ENCODE results near the gene GALNTL6.

GALNTL6 gene

DNA sequence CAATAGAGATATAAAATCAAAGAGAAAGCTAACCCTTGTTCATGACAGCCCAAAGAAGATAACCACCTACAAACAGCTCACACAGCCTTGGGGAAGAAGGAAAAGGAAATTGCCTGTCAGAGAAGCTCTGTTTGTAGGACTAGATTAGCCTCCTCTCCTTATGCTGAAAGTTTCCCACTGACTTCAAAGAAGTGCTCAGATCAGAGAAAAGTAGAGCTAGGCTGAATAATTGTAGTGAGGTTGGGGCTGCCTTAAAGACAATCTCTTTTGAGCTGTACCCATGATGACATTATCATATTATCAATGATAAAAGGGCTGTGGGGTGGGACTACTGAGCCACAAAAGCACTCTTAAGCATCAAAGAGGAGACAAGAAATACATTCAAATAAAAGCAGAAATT is 1132.4 kb downstream of the GALNTL6 start:
- no peaks in the 10 kb centered on the region for H4K20me1 ChIP-seq (ENCODE audit: insufficient read depth, low read length, poor library complexity, severe bottlenecking)
- no peak overlapping the region for H2AFZ ChIP-seq (ENCODE audit: low read length)
- H3K4me1 ChIP-seq (ENCODE audit: insufficient read depth, low read length, poor library complexity, severe bottlenecking) = no peaks in the 10 kb centered on the region
- no peak overlapping the region for H3K9ac ChIP-seq (ENCODE audit: low read depth, low read length, poor library complexity, severe bottlenecking)
- no peaks in the 10 kb centered on the region for H3K9me3 ChIP-seq (ENCODE audit: insufficient read depth, low read depth, low read length)
- no peaks in the 10 kb centered on the region for H3K9me2 ChIP-seq (replicated peaks; ENCODE audit: low read depth, low read length)
- H3F3A ChIP-seq (ENCODE audit: low read depth) = no peaks in the 10 kb centered on the region
- TF ChIP-seq EZH2phosphoT487 (IDR thresholded peaks at IDR 0.05; ENCODE audit: borderline replicate concordance) = no peak
- TF ChIP-seq, protein P1, sequence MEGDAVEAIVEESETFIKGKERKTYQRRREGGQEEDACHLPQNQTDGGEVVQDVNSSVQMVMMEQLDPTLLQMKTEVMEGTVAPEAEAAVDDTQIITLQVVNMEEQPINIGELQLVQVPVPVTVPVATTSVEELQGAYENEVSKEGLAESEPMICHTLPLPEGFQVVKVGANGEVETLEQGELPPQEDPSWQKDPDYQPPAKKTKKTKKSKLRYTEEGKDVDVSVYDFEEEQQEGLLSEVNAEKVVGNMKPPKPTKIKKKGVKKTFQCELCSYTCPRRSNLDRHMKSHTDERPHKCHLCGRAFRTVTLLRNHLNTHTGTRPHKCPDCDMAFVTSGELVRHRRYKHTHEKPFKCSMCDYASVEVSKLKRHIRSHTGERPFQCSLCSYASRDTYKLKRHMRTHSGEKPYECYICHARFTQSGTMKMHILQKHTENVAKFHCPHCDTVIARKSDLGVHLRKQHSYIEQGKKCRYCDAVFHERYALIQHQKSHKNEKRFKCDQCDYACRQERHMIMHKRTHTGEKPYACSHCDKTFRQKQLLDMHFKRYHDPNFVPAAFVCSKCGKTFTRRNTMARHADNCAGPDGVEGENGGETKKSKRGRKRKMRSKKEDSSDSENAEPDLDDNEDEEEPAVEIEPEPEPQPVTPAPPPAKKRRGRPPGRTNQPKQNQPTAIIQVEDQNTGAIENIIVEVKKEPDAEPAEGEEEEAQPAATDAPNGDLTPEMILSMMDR (conservative IDR thresholded peaks at IDR 0.05; ENCODE audit: low read length) = no peak
- H3K79me2 ChIP-seq (ENCODE audit: insufficient read depth, low read length) = no peaks in the 10 kb centered on the region
- H3K4me3 ChIP-seq (ENCODE audit: low read length, poor library complexity, severe bottlenecking) = no peak overlapping the region
- H3K36me3 ChIP-seq (ENCODE audit: insufficient read depth, low read length) = no peaks in the 10 kb centered on the region
- no peak overlapping the region for H3K4me2 ChIP-seq (ENCODE audit: low read depth, low read length, poor library complexity, severe bottlenecking)
- H3K27me3 ChIP-seq (ENCODE audit: insufficient read depth, low read length, poor library complexity, severe bottlenecking) = no peaks in the 10 kb centered on the region

DNA sequence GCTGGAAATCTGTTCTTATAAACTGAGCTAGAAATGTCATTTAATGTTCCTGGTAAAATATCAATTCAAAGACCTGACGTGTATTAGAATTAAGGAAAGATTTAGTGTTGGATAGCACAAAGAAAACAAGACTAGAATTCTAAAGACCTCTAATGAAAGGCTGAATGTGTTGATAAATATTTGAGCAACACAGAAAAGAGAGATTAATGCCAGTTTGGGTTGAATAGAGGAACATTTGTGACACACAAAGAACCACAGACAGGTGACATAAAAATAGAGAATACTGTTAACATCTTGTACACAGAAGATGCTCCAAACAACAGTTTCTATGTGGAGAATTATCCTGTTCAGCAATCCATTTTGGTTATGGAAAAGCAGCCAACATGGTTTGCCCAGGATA is 1133.3 kb downstream of the GALNTL6 start:
- Histone ChIP-seq H3K4me3 (ENCODE audit: low read length, poor library complexity, severe bottlenecking) (no peak overlapping the region), H2AFZ (ENCODE audit: low read length) (no peak overlapping the region), H3K4me2 (ENCODE audit: low read depth, low read length, poor library complexity, severe bottlenecking) (no peak overlapping the region), H3K9me2 (replicated peaks; ENCODE audit: low read depth, low read length) (no peaks in the 10 kb centered on the region), H3K27me3 (ENCODE audit: insufficient read depth, low read length, poor library complexity, severe bottlenecking) (no peaks in the 10 kb centered on the region), H3K79me2 (ENCODE audit: insufficient read depth, low read length) (no peaks in the 10 kb centered on the region), H3K9me3 (ENCODE audit: insufficient read depth, low read depth, low read length) (no peaks in the 10 kb centered on the region), H3F3A (ENCODE audit: low read depth) (no peaks in the 10 kb centered on the region), H3K9ac (ENCODE audit: low read depth, low read length, poor library complexity, severe bottlenecking) (no peak overlapping the region), H4K20me1 (ENCODE audit: insufficient read depth, low read length, poor library complexity, severe bottlenecking) (no peaks in the 10 kb centered on the region), H3K36me3 (ENCODE audit: insufficient read depth, low read length) (no peaks in the 10 kb centered on the region), H3K4me1 (ENCODE audit: insufficient read depth, low read length, poor library complexity, severe bottlenecking) (no peaks in the 10 kb centered on the region)
- TF ChIP-seq, protein P1 (conservative IDR thresholded peaks at IDR 0.05; ENCODE audit: low read length) = no peak
- no peak for TF ChIP-seq EZH2phosphoT487 (IDR thresholded peaks at IDR 0.05; ENCODE audit: borderline replicate concordance)

DNA sequence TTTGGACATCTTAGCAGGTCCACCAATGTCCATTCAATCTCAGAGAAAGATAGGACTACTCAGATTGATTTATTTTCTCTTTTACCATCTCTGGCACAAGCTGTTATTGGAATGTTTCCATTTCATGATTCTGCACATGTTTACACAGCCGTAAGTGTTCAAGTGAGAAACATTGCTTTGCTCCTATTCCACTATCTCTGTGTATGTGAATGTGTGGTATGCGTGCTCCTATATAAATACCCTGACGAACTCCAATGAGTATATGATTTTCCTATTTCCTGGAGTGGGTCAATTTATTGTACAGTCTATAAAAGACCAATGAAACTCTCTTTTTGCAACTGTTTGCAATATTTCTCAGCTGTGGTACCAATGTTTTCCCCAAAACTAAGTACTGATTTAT is 1134.4 kb downstream of the GALNTL6 start:
- H3K79me2 ChIP-seq (ENCODE audit: insufficient read depth, low read length) = no peaks in the 10 kb centered on the region
- no peak overlapping the region for H2AFZ ChIP-seq (ENCODE audit: low read length)
- H4K20me1 ChIP-seq (ENCODE audit: insufficient read depth, low read length, poor library complexity, severe bottlenecking) = no peaks in the 10 kb centered on the region

More for the DNA sequence above, 1134.4 kb downstream of the GALNTL6 start:
- Histone ChIP-seq H3K4me2 (ENCODE audit: low read depth, low read length, poor library complexity, severe bottlenecking) (no peak overlapping the region), H3K36me3 (ENCODE audit: insufficient read depth, low read length) (no peaks in the 10 kb centered on the region), H3K9ac (ENCODE audit: low read depth, low read length, poor library complexity, severe bottlenecking) (no peak overlapping the region), H3K9me2 (replicated peaks; ENCODE audit: low read depth, low read length) (no peaks in the 10 kb centered on the region), H3K4me1 (ENCODE audit: insufficient read depth, low read length, poor library complexity, severe bottlenecking) (no peaks in the 10 kb centered on the region), H3F3A (ENCODE audit: low read depth) (no peaks in the 10 kb centered on the region), H3K9me3 (ENCODE audit: insufficient read depth, low read depth, low read length) (no peaks in the 10 kb centered on the region), H3K27me3 (ENCODE audit: insufficient read depth, low read length, poor library complexity, severe bottlenecking) (no peaks in the 10 kb centered on the region), H3K4me3 (ENCODE audit: low read length, poor library complexity, severe bottlenecking) (no peak overlapping the region)
- TF ChIP-seq EZH2phosphoT487 (IDR thresholded peaks at IDR 0.05; ENCODE audit: borderline replicate concordance) = no peak
- TF ChIP-seq, protein P1 (conservative IDR thresholded peaks at IDR 0.05; ENCODE audit: low read length) = no peak
